ENCODE data around the gene OXSM. TPM values are rescaled to one million over a fixed set of nuclear protein-coding genes. Genes with fewer than 3 reads are reported as not detected.

OXSM gene
- total RNA-seq, 4 donors from 2014 or later, result 5.0 to 13.5 (median 11.2) TPM

GRCh38 chr3:25801786-25802185 is 11.9 kb downstream of the OXSM start:
- DNase-seq, result no peak
- H3K27me3 ChIP-seq, result no peaks in the 10 kb centered on the region
- WGBS, 2 donors (ENCODE audit: low coverage in 1 of 2), result 90 to 92% methylated on average over 3 of the region's 3 CpGs
- no peaks in the 10 kb centered on the region for H3K36me3 ChIP-seq
- in situ Hi-C loops (cut with MboI; ENCODE audit: low pct_ligation_motif_present in 1 of 4, low pct_unique_long_range_greater_than_20kb in 1 of 4, low sequenced_read_pairs in 3 of 4), result no loop called here
- no peak overlapping the region for H3K27ac ChIP-seq
- TF ChIP-seq CTCF (IDR thresholded peaks at IDR 0.05) (no peak), POLR2A (IDR thresholded peaks at IDR 0.05) (no peak), EP300 (IDR thresholded peaks at IDR 0.05; ENCODE audit: low read depth) (no peak), POLR2AphosphoS5 (IDR thresholded peaks at IDR 0.05) (no peak)
- no peaks in the 10 kb centered on the region for H3K4me1 ChIP-seq
- no peak overlapping the region for H3K4me3 ChIP-seq
- no peaks in the 10 kb centered on the region for H3K9me3 ChIP-seq
- intact Hi-C loops (cut with DNase I; ENCODE audit: low total_unique reads), result no loop called here

GRCh38 chr3:25803833-25804232 is 13.9 kb downstream of the OXSM start:
- in situ Hi-C loops (cut with MboI; ENCODE audit: low pct_ligation_motif_present in 1 of 4, low pct_unique_long_range_greater_than_20kb in 1 of 4, low sequenced_read_pairs in 3 of 4), result no loop called here

GRCh38 chr3:25804676-25805075 is 14.8 kb downstream of the OXSM start:
- in situ Hi-C loops (cut with MboI; ENCODE audit: low pct_ligation_motif_present in 1 of 4, low pct_unique_long_range_greater_than_20kb in 1 of 4, low sequenced_read_pairs in 3 of 4), result no loop called here
- no peaks in the 10 kb centered on the region for H3K4me1 ChIP-seq
- H3K27me3 ChIP-seq, result no peaks in the 10 kb centered on the region
- H3K36me3 ChIP-seq, result no peaks in the 10 kb centered on the region
- H3K27ac ChIP-seq, result no peak overlapping the region
- H3K4me3 ChIP-seq, result no peak overlapping the region
- TF ChIP-seq POLR2A (IDR thresholded peaks at IDR 0.05), result no peak
- TF ChIP-seq CTCF (IDR thresholded peaks at IDR 0.05), result no peak
- TF ChIP-seq POLR2AphosphoS5 (IDR thresholded peaks at IDR 0.05), result no peak
- no peak for TF ChIP-seq EP300 (IDR thresholded peaks at IDR 0.05; ENCODE audit: low read depth)
- H3K9me3 ChIP-seq, result no peaks in the 10 kb centered on the region
- no peak for DNase-seq
- intact Hi-C loops (cut with DNase I; ENCODE audit: low total_unique reads), result no loop called here
- WGBS, 2 donors (ENCODE audit: low coverage in 1 of 2), result 69 to 76% methylated on average over 1 of the region's 1 CpG

More at GRCh38 chr3:25803833-25804232, 13.9 kb downstream of the OXSM start:
- H3K4me1 ChIP-seq, result no peaks in the 10 kb centered on the region
- no peaks in the 10 kb centered on the region for H3K36me3 ChIP-seq
- no peak overlapping the region for H3K27ac ChIP-seq
- no peak for DNase-seq
- TF ChIP-seq EP300 (IDR thresholded peaks at IDR 0.05; ENCODE audit: low read depth) (no peak), POLR2AphosphoS5 (IDR thresholded peaks at IDR 0.05) (no peak), POLR2A (IDR thresholded peaks at IDR 0.05) (no peak), CTCF (IDR thresholded peaks at IDR 0.05) (no peak)
- H3K27me3 ChIP-seq, result no peaks in the 10 kb centered on the region
- no peak overlapping the region for H3K4me3 ChIP-seq
- no peaks in the 10 kb centered on the region for H3K9me3 ChIP-seq
- 70 to 86% methylated on average over 2 of the region's 2 CpGs for WGBS, 2 donors (ENCODE audit: low coverage in 1 of 2)
- intact Hi-C loops (cut with DNase I; ENCODE audit: low total_unique reads), result no loop called here

GRCh38 chr3:25812644-25813043 is 22.8 kb downstream of the OXSM start:
- no peaks in the 10 kb centered on the region for H3K27me3 ChIP-seq
- H3K36me3 ChIP-seq, result no peaks in the 10 kb centered on the region
- 85 to 86% methylated on average over 4 of the region's 4 CpGs for WGBS, 2 donors (ENCODE audit: low coverage in 1 of 2)
- H3K27ac ChIP-seq, result no peak overlapping the region
- DNase-seq, result no peak
- peaks cover 0 to 11% (median 2%) of the 10 kb centered on the region in 4 donors for H3K4me1 ChIP-seq
- intact Hi-C loops (cut with DNase I; ENCODE audit: low total_unique reads), result no loop called here
- in situ Hi-C loops (cut with MboI; ENCODE audit: low pct_ligation_motif_present in 1 of 4, low pct_unique_long_range_greater_than_20kb in 1 of 4, low sequenced_read_pairs in 3 of 4), result no loop called here
- H3K9me3 ChIP-seq, result no peaks in the 10 kb centered on the region
- no peak overlapping the region for H3K4me3 ChIP-seq
- TF ChIP-seq POLR2A (IDR thresholded peaks at IDR 0.05) (no peak), EP300 (IDR thresholded peaks at IDR 0.05; ENCODE audit: low read depth) (no peak), CTCF (IDR thresholded peaks at IDR 0.05) (no peak), POLR2AphosphoS5 (IDR thresholded peaks at IDR 0.05) (no peak)
